SK-N-SH (cell line): ENCODE data around the gene KNL1. TPM values are rescaled to one million over a fixed set of nuclear protein-coding genes. Genes with fewer than 3 reads are reported as not detected.

Experiments used
- CTCF ChIA-PET: fragments of 300-600, 350-600 bp; formaldehyde crosslinking; extraction: SDS; loops from one replicate; lab custom pipeline; 2021; lab: Yijun Ruan, JAX
- POLR2A ChIA-PET: fragments of 350-600 bp; sonication (Branson Sonifier 250); formaldehyde crosslinking; extraction: SDS; loops from one replicate; lab custom pipeline; 2020; ENCODE audit warnings: antibody characterized with exemption, inconsistent platforms; lab: Yijun Ruan, JAX
- DNase-seq: peaks from one replicate; pipeline ENCODE4 v3.0.0; 2012
- H2AFZ ChIP-seq: fragments of 200-600 bp; sonication (generic); 2 replicates; pipeline ENCODE4 v1.8.1; 2016; ENCODE audit warnings: antibody characterized with exemption, mild to moderate bottlenecking, low read depth
- H3F3A ChIP-seq: fragments of 200-600 bp; sonication (generic); replicated peaks from 2 replicates; pipeline ENCODE3; 2016; ENCODE audit warnings: antibody characterized with exemption, mild to moderate bottlenecking; ENCODE audit not compliant: insufficient read depth
- H3K27ac ChIP-seq, 2 experiments: fragments of 200-500 bp in 1 of 2; fragments of 200-600 bp in 1 of 2; sonication (Bioruptor generic) in 1 of 2; sonication (generic), shearing (Covaris generic) in 1 of 2; 2 replicates each; pipeline versions ENCODE4 v1.5.1 to v1.6.1; 2014 to 2016; ENCODE audit warnings: low read depth in 2 of 2, inconsistent platforms in 1 of 2, low read length in 1 of 2, mild to moderate bottlenecking in 1 of 2, mixed read lengths in 1 of 2
- H3K27me3 ChIP-seq: fragments of 200-600 bp; sonication (generic), shearing (Covaris generic); 2 replicates; pipeline ENCODE4 v1.6.1; 2016; ENCODE audit warnings: mixed run types; ENCODE audit not compliant: insufficient read depth
- H3K36me3 ChIP-seq, 2 experiments: fragments of 200-500 bp in 1 of 2; fragments of 200-600 bp in 1 of 2; sonication (Bioruptor generic) in 1 of 2; sonication (generic) in 1 of 2; replicated peaks in 1 of 2; 2 replicates each; pipeline versions ENCODE3 to v1.5.1; 2014 to 2016; ENCODE audit warnings: low read length in 1 of 2, mild to moderate bottlenecking in 1 of 2; ENCODE audit not compliant: insufficient read depth in 2 of 2, control insufficient read depth in 1 of 2
- H3K4me1 ChIP-seq, 2 experiments: fragments of 200-500 bp in 1 of 2; fragments of 200-600 bp in 1 of 2; sonication (Bioruptor generic) in 1 of 2; sonication (generic), shearing (Covaris generic) in 1 of 2; 2 replicates each; pipeline versions ENCODE4 v1.5.1 to v1.6.1; 2014 to 2016; ENCODE audit warnings: low read depth in 1 of 2, low read length in 1 of 2, mixed run types in 1 of 2; ENCODE audit not compliant: insufficient read depth in 2 of 2, control insufficient read depth in 1 of 2
- H3K4me2 ChIP-seq: fragments of 200-600 bp; sonication (generic), shearing (Covaris generic); 2 replicates; pipeline ENCODE4 v1.6.1; 2017; ENCODE audit warnings: mixed run types
- H3K4me3 ChIP-seq, 2 experiments: fragments of 200-500 bp in 1 of 2; fragments of 200-600 bp in 1 of 2; sonication (Bioruptor generic) in 1 of 2; sonication (generic), shearing (Covaris generic) in 1 of 2; 2 replicates each; pipeline versions ENCODE4 v1.5.1 to v1.8.1; 2014 to 2016; ENCODE audit warnings: low read depth in 2 of 2, inconsistent platforms in 1 of 2, low read length in 1 of 2, mild to moderate bottlenecking in 1 of 2, mixed read lengths in 1 of 2, moderate library complexity in 1 of 2
- H3K79me2 ChIP-seq: fragments of 200-600 bp; sonication (generic); 2 replicates; pipeline ENCODE4 v1.8.1; 2017; ENCODE audit warnings: mild to moderate bottlenecking; ENCODE audit not compliant: insufficient read depth
- H3K9ac ChIP-seq: fragments of 200-600 bp; sonication (generic); 2 replicates; pipeline ENCODE4 v1.6.1; 2017; ENCODE audit warnings: mixed run types
- H3K9me2 ChIP-seq: fragments of 200-600 bp; sonication (generic); 2 replicates; pipeline ENCODE4 v1.6.1; 2017; ENCODE audit warnings: mixed run types
- H3K9me3 ChIP-seq: fragments of 200-600 bp; sonication (generic); 2 replicates; pipeline ENCODE4 v1.6.1; 2017; ENCODE audit warnings: mixed run types, mild to moderate bottlenecking, moderate library complexity
- H4K20me1 ChIP-seq: fragments of 200-600 bp; sonication (generic); 2 replicates; pipeline ENCODE4 v1.6.1; 2017; ENCODE audit warnings: mild to moderate bottlenecking, mixed run types; ENCODE audit not compliant: insufficient read depth
- EZH2phosphoT487 ChIP-seq: fragments of 200-600 bp; sonication (generic); IDR thresholded peaks from 2 replicates; pipeline ENCODE4 v1.6.1; 2017; ENCODE audit warnings: low read depth, mixed run types, mild to moderate bottlenecking, antibody characterized with exemption, moderate library complexity, borderline replicate concordance
- FOSL2 ChIP-seq: IDR thresholded peaks from 2 replicates; pipeline ENCODE4 v1.4.0; 2012; ENCODE audit warnings: low read depth, mild to moderate bottlenecking, moderate library complexity, borderline replicate concordance
- FOXJ3 ChIP-seq: sonication (generic); formaldehyde crosslinking; IDR thresholded peaks from 2 replicates; pipeline ENCODE4 v1.5.1; 2020; ENCODE audit warnings: mild to moderate bottlenecking, missing genetic modification reagents
- GATA2 ChIP-seq: sonication (generic); formaldehyde crosslinking; IDR thresholded peaks from 2 replicates; pipeline ENCODE4 v1.5.0; 2020; ENCODE audit warnings: mild to moderate bottlenecking, missing genetic modification reagents
- IRF3 ChIP-seq: fragments of 150-350 bp; IDR thresholded peaks from 2 replicates; pipeline ENCODE4 v1.6.1; 2016; ENCODE audit warnings: mild to moderate bottlenecking, low read depth, low read length
- MAX ChIP-seq: IDR thresholded peaks from 2 replicates; pipeline ENCODE4 v1.4.0; 2012; ENCODE audit warnings: low read depth
- MEF2A ChIP-seq: IDR thresholded peaks from 2 replicates; pipeline ENCODE4 v1.4.0; 2012; ENCODE audit warnings: low read depth, borderline replicate concordance
- MXI1 ChIP-seq: IDR thresholded peaks from 2 replicates; pipeline ENCODE4 v1.6.1; 2012; ENCODE audit warnings: mild to moderate bottlenecking, low read depth, low read length, improper control_type of control experiment
- NRF1 ChIP-seq: IDR thresholded peaks from 2 replicates; pipeline ENCODE4 v1.6.1; 2012; ENCODE audit warnings: low read depth, mild to moderate bottlenecking, low read length
- RAD21 ChIP-seq: IDR thresholded peaks from 2 replicates; pipeline ENCODE4 v1.6.1; 2012; ENCODE audit warnings: mild to moderate bottlenecking, low read length
- RCOR1 ChIP-seq: fragments of 150-350 bp; IDR thresholded peaks from 2 replicates; pipeline ENCODE4 v1.6.1; 2017; ENCODE audit warnings: antibody characterized with exemption, low read length
- RFX5 ChIP-seq: IDR thresholded peaks from 2 replicates; pipeline ENCODE4 v1.6.1; 2012; ENCODE audit warnings: mild to moderate bottlenecking, improper control_type of control experiment, low read length
- TAF1 ChIP-seq: IDR thresholded peaks from 2 replicates; pipeline ENCODE4 v1.6.1; 2012; ENCODE audit warnings: low read depth, mild to moderate bottlenecking, low read length, moderate library complexity, borderline replicate concordance
- TCF12 ChIP-seq: IDR thresholded peaks from 2 replicates; pipeline ENCODE4 v1.4.0; 2012
- YY1 ChIP-seq: IDR thresholded peaks from 2 replicates; pipeline ENCODE4 v1.4.0; 2012; ENCODE audit warnings: low read depth, mild to moderate bottlenecking
- WGBS: methylation state at CpG from one replicate; pipeline ENCODE4 v1.1.6; 2017; ENCODE audit warnings: low lambda C conversion rate; 5-methylcytosine and 5-hydroxymethylcytosine counted together
- polyA plus RNA-seq, 3 experiments: library from polyadenylated mRNA; depleted of rRNA; stranded (reverse); fragments of >200 nt; gene quantifications; 2 replicates each; pipeline ENCODE4 v1.2.3, GENCODE V29; 2012
- TF ChIP-seq, protein P1 (sequence below): fragments of 200-600 bp; sonication (generic); IDR thresholded peaks from 2 replicates; pipeline ENCODE4 v1.6.1; 2017; ENCODE audit warnings: antibody characterized with exemption, mild to moderate bottlenecking, moderate library complexity
- TF ChIP-seq, protein P2 (sequence below): IDR thresholded peaks from 2 replicates; pipeline ENCODE4 v1.4.0; 2012; ENCODE audit warnings: low read depth, borderline replicate concordance
- TF ChIP-seq, protein P3 (sequence below): IDR thresholded peaks from 2 replicates; pipeline ENCODE4 v1.4.0; 2012; ENCODE audit warnings: low read depth, borderline replicate concordance

The KNL1 gene
- polyA plus RNA-seq, 1 of the 3 experiments (the other 2 are of a cell fraction): 1.6 TPM

DNA sequence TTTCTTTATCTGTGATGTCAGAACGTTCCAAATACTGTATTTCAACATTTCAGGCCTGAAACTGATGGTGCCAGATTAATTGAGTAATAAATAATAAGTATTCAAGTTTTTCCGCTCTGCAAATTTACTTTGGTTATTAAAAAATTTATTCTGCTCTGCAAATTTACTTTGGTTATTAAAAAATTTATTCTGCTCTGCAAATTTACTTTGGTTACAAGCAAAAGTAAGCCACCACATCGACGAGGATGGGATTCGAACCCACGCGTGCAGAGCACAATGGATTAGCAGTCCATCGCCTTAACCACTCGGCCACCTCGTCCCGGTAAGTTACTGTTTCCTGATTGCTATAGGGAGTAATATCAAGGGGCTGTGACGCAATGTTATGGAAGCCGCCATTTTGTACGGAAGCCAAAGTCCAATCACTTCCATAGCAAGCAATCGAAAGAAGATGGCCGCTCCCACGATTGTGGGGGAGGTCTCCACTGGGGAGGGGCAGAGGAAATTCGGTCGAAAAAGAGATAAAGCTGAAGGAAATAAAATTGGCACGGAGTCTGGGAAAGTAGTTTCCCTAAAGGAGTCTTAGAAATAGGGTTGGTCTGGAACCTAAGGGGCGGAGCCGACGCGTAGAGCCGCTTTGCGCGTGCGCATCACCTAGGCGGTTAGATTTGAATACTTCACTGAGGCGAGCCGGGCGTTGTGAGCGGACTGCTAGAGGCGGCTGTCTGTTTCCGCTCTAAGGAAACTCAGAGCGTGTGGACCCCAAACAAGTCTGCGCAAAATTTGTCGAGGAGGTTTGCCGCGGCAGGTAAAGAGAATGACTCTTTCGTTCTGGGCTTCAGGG is at the start of gene KNL1 (continued):
- TF ChIP-seq MEF2A (no peak), RAD21 (no peak), TCF12 (no peak), YY1 (peak; percentile 99), TAF1 (peak; percentile 22; the same call in 1 of the 2 replicates), NRF1 (peak; percentile 90), MXI1 (peak; percentile 97), EZH2phosphoT487 (no peak)
- TF ChIP-seq, protein P1, sequence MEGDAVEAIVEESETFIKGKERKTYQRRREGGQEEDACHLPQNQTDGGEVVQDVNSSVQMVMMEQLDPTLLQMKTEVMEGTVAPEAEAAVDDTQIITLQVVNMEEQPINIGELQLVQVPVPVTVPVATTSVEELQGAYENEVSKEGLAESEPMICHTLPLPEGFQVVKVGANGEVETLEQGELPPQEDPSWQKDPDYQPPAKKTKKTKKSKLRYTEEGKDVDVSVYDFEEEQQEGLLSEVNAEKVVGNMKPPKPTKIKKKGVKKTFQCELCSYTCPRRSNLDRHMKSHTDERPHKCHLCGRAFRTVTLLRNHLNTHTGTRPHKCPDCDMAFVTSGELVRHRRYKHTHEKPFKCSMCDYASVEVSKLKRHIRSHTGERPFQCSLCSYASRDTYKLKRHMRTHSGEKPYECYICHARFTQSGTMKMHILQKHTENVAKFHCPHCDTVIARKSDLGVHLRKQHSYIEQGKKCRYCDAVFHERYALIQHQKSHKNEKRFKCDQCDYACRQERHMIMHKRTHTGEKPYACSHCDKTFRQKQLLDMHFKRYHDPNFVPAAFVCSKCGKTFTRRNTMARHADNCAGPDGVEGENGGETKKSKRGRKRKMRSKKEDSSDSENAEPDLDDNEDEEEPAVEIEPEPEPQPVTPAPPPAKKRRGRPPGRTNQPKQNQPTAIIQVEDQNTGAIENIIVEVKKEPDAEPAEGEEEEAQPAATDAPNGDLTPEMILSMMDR: no peak
- TF ChIP-seq, protein P2, sequence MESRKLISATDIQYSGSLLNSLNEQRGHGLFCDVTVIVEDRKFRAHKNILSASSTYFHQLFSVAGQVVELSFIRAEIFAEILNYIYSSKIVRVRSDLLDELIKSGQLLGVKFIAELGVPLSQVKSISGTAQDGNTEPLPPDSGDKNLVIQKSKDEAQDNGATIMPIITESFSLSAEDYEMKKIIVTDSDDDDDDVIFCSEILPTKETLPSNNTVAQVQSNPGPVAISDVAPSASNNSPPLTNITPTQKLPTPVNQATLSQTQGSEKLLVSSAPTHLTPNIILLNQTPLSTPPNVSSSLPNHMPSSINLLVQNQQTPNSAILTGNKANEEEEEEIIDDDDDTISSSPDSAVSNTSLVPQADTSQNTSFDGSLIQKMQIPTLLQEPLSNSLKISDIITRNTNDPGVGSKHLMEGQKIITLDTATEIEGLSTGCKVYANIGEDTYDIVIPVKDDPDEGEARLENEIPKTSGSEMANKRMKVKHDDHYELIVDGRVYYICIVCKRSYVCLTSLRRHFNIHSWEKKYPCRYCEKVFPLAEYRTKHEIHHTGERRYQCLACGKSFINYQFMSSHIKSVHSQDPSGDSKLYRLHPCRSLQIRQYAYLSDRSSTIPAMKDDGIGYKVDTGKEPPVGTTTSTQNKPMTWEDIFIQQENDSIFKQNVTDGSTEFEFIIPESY: no peak
- TF ChIP-seq, all 33 proteins: peak for 11

DNA sequence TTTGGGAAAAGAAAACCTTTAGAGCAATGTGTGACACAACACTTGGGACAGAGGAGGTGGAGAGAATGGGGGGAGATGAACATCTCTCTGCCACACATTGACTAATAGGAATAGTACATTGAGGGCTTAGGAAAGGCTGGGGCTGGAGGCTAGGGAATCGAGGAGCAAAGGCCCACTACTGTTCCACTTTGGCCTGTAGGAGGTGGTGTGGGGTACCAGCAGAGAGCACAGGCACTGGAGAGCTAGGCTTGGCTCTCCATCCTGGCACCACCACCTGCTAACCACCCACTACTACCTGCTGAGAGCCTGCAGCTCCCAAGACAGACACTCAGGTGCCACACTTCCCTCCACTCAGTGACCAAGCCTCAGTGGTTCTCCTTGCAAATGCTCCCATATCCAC is 48.6 kb upstream of the KNL1 start:
- 73% methylated on average over 1 of the region's 1 CpG for WGBS

More for the DNA sequence above, 48.6 kb upstream of the KNL1 start:
- H3K79me2 ChIP-seq: no peaks in the 10 kb centered on the region
- TF ChIP-seq, protein P1: no peak
- TF ChIP-seq IRF3 (no peak), RCOR1 (no peak), TAF1 (no peak), MAX (no peak), EZH2phosphoT487 (no peak), YY1 (no peak), GATA2 (CRISPR knock-in tag) (no peak), RAD21 (no peak), FOSL2 (no peak), RFX5 (no peak), MXI1 (no peak), FOXJ3 (CRISPR knock-in tag) (no peak)
- TF ChIP-seq, protein P2: no peak
- TF ChIP-seq, protein P3, sequence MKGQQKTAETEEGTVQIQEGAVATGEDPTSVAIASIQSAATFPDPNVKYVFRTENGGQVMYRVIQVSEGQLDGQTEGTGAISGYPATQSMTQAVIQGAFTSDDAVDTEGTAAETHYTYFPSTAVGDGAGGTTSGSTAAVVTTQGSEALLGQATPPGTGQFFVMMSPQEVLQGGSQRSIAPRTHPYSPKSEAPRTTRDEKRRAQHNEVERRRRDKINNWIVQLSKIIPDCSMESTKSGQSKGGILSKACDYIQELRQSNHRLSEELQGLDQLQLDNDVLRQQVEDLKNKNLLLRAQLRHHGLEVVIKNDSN: no peak
- H3K9me3 ChIP-seq: no peaks in the 10 kb centered on the region
- H3K27ac ChIP-seq: no peak overlapping the region
- H3K36me3 ChIP-seq: peaks cover under 1 to 5% of the 10 kb centered on the region in 2 experiments
- H4K20me1 ChIP-seq: no peaks in the 10 kb centered on the region
- no peak overlapping the region for H2AFZ ChIP-seq
- H3K9ac ChIP-seq: no peak overlapping the region
- no peaks in the 10 kb centered on the region for H3K4me1 ChIP-seq
- no peak for DNase-seq
- ChIA-PET POLR2A (no interaction called here), CTCF (interaction anchor here (2.4 kb wide), 1 partner anchor 26 kb away, joined by 7 read pairs; no protein-coding TSS in a partner anchor)
- H3F3A ChIP-seq: no peaks in the 10 kb centered on the region
- H3K4me2 ChIP-seq: no peak overlapping the region
- no peak overlapping the region for H3K4me3 ChIP-seq
- no peaks in the 10 kb centered on the region for H3K9me2 ChIP-seq
- H3K27me3 ChIP-seq: no peaks in the 10 kb centered on the region
